ENCODE data around the gene RTN4.

DNA sequence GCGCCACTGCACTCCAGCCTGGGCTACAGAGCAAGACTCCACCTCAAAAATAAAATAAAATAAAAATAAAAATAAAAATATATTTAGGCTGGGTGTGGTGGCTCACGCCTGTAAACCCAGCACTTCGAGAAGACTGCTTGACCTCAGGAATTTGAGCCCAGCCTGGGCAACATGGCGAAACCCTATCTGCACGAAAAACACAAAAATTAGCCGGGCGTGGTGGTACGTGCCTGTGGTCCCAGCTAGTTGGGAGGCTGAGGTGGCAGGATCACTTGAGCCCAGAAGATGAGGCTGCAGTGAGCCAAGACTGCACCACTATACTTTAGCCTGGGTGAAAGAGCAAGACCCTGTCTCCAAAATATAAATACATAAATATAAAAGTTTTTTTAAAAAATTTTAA, 6.4 kb downstream of the RTN4 start:
- TF ChIP-seq EZH2 (IDR thresholded peaks at IDR 0.05; ENCODE audit: borderline replicate concordance, low read depth, low read length, severe bottlenecking): no peak
- TF ChIP-seq, protein P1, sequence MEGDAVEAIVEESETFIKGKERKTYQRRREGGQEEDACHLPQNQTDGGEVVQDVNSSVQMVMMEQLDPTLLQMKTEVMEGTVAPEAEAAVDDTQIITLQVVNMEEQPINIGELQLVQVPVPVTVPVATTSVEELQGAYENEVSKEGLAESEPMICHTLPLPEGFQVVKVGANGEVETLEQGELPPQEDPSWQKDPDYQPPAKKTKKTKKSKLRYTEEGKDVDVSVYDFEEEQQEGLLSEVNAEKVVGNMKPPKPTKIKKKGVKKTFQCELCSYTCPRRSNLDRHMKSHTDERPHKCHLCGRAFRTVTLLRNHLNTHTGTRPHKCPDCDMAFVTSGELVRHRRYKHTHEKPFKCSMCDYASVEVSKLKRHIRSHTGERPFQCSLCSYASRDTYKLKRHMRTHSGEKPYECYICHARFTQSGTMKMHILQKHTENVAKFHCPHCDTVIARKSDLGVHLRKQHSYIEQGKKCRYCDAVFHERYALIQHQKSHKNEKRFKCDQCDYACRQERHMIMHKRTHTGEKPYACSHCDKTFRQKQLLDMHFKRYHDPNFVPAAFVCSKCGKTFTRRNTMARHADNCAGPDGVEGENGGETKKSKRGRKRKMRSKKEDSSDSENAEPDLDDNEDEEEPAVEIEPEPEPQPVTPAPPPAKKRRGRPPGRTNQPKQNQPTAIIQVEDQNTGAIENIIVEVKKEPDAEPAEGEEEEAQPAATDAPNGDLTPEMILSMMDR (IDR thresholded peaks at IDR 0.05; ENCODE audit: borderline replicate concordance, extremely low read depth, low read length, poor library complexity, severe bottlenecking): no peak
